Gastroesophageal sphincter (tissue), 3 donors: ENCODE data around the gene TTLL8.

Source experiments
- POLR2AphosphoS5 ChIP-seq: sonication (generic); formaldehyde crosslinking; IDR thresholded peaks from one replicate; pipeline ENCODE4 v1.6.1; 2017; ENCODE audit warnings: antibody characterized with exemption
- TF ChIP-seq, protein P1 (sequence below), 4 experiments: fragments of 200-600 bp in 2 of 4; fragments of 450-650 bp in 2 of 4; sonication (generic) in 1 of 4; IDR thresholded peaks; one replicate each; pipeline ENCODE4 v1.5.1; 2017 to 2019; ENCODE audit warnings: antibody characterized with exemption in 4 of 4, mild to moderate bottlenecking in 2 of 4, moderate library complexity in 2 of 4

DNA sequence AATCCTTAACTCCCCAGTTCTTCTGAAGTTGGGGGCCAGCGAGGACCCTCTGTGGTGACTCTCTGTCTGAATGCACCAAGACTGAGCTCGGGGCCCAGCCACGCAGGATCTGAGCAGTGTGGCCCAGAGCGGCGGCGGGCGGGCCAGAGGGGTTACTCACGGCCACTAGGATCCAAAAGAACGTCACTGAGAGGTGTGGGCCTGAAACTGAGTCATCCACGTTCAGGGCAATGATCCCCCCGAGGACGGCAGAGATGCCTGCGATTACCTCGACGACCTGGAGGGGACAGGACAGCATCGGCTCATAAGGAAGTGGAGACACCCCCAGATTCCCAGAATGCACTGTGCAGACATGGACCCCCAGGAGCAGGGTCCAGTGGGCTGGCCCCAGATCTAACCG lies 16.0 kb upstream of the TTLL8 start:
- TF ChIP-seq, protein P1, sequence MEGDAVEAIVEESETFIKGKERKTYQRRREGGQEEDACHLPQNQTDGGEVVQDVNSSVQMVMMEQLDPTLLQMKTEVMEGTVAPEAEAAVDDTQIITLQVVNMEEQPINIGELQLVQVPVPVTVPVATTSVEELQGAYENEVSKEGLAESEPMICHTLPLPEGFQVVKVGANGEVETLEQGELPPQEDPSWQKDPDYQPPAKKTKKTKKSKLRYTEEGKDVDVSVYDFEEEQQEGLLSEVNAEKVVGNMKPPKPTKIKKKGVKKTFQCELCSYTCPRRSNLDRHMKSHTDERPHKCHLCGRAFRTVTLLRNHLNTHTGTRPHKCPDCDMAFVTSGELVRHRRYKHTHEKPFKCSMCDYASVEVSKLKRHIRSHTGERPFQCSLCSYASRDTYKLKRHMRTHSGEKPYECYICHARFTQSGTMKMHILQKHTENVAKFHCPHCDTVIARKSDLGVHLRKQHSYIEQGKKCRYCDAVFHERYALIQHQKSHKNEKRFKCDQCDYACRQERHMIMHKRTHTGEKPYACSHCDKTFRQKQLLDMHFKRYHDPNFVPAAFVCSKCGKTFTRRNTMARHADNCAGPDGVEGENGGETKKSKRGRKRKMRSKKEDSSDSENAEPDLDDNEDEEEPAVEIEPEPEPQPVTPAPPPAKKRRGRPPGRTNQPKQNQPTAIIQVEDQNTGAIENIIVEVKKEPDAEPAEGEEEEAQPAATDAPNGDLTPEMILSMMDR (IDR thresholded peaks at IDR 0.05), result no peak
- no peak for TF ChIP-seq POLR2AphosphoS5
